Endothelial cell of umbilical vein (primary cell): ENCODE results near the gene HTR6. TPM values are rescaled to one million over a fixed set of nuclear protein-coding genes. Genes with fewer than 3 reads are reported as not detected.

Experiments
- BruUV-seq: library from RNA; stranded (reverse); fragments of 400-500 nt; replicated peaks from 2 replicates; lab custom pipeline; 2021; lab: Mats Ljungman, UMichigan
- CTCF ChIA-PET: fragments of 300-600, 350-600 bp; sonication (Branson Sonifier 250); formaldehyde crosslinking; loops from one replicate; lab custom pipeline; 2021; ENCODE audit warnings: antibody characterized with exemption, inconsistent platforms; lab: Charles Lee
- POLR2A ChIA-PET: fragments of 300-600, 350-600 bp; sonication (Branson Sonifier 250); formaldehyde crosslinking; loops from one replicate; lab custom pipeline; 2021; ENCODE audit warnings: antibody characterized with exemption, inconsistent platforms; lab: Charles Lee
- DNase-seq: peaks from one replicate; pipeline ENCODE4 v3.0.0-alpha.2; 2011; ENCODE audit warnings: low read depth, low spot score
- FAIRE-seq: peaks from 2 replicates; lab custom pipeline; 2011; peaks lifted over from hg19 to GRCh38; lab: Jason Lieb, UNC
- H2AFZ ChIP-seq: 2 replicates; pipeline ENCODE4 v1.6.0; 2012; ENCODE audit warnings: low read depth, low read length, control low read depth, inconsistent platforms
- H3K27ac ChIP-seq: 2 replicates; pipeline ENCODE4 v1.5.1; 2011; ENCODE audit warnings: low read depth, mild to moderate bottlenecking, control low read depth, low read length, moderate library complexity; ENCODE audit not compliant: insufficient read depth
- H3K27me3 ChIP-seq, 2 experiments: 2 replicates each; pipeline versions ENCODE4 v1.6.0 to v1.6.1; 2011; ENCODE audit warnings: low read length in 2 of 2, mixed read lengths in 1 of 2; ENCODE audit not compliant: control insufficient read depth in 2 of 2, insufficient read depth in 2 of 2
- H3K36me3 ChIP-seq, 2 experiments: 2 replicates in 1 of 2; 3 replicates in 1 of 2; pipeline ENCODE4 v1.5.1; 2011; ENCODE audit warnings: low read length in 2 of 2, mild to moderate bottlenecking in 1 of 2, moderate library complexity in 1 of 2; ENCODE audit not compliant: control insufficient read depth in 2 of 2, insufficient read depth in 2 of 2; ENCODE audit errors: extremely low read depth in 1 of 2
- H3K4me1 ChIP-seq: 3 replicates; pipeline ENCODE4 v1.5.1; 2011; ENCODE audit warnings: mild to moderate bottlenecking, low read length; ENCODE audit not compliant: control insufficient read depth, insufficient read depth; ENCODE audit errors: extremely low read depth
- H3K4me2 ChIP-seq: 2 replicates; pipeline ENCODE4 v1.6.1; 2011; ENCODE audit warnings: low read length, control low read depth, mixed read lengths; ENCODE audit not compliant: insufficient read depth
- H3K4me3 ChIP-seq, 3 experiments: fragments of 200-600 bp in 1 of 3; sonication (generic), shearing (Covaris generic) in 1 of 3; replicated peaks in 1 of 3; 2 replicates each; pipeline ENCODE4 v1.5.1; 2011 to 2016; ENCODE audit warnings: control low read depth in 3 of 3, low read length in 3 of 3, mild to moderate bottlenecking in 2 of 3, inconsistent platforms in 1 of 3, low read depth in 1 of 3, moderate library complexity in 1 of 3; ENCODE audit not compliant: insufficient read depth in 1 of 3
- H3K79me2 ChIP-seq: 2 replicates; pipeline ENCODE4 v1.6.0; 2012; ENCODE audit warnings: low read length, inconsistent platforms; ENCODE audit not compliant: control insufficient read depth, insufficient read depth
- H3K9ac ChIP-seq: replicated peaks from 2 replicates; pipeline ENCODE3; 2011; ENCODE audit warnings: low read length, control low read depth; ENCODE audit not compliant: insufficient read depth; ENCODE audit errors: extremely low read depth
- H3K9me1 ChIP-seq: replicated peaks from 3 replicates; pipeline ENCODE4 v1.6.0; 2011; ENCODE audit warnings: mild to moderate bottlenecking, low read length; ENCODE audit not compliant: control insufficient read depth, insufficient read depth; ENCODE audit errors: extremely low read depth
- H3K9me3 ChIP-seq: replicated peaks from 2 replicates; pipeline ENCODE4 v1.5.1; 2012; ENCODE audit warnings: low read length, inconsistent platforms; ENCODE audit not compliant: control insufficient read depth, insufficient read depth
- H4K20me1 ChIP-seq: replicated peaks from 2 replicates; pipeline ENCODE3; 2011; ENCODE audit warnings: mild to moderate bottlenecking, low read length; ENCODE audit not compliant: control insufficient read depth, insufficient read depth; ENCODE audit errors: extremely low read depth
- CTCF ChIP-seq, 2 donors: IDR thresholded peaks; 1 replicate in 1 of 2; 2 replicates in 1 of 2; pipeline ENCODE4 v1.5.1; 2011; ENCODE audit warnings: low read length in 2 of 2, mild to moderate bottlenecking in 2 of 2, moderate library complexity in 2 of 2, control low read depth in 1 of 2, inconsistent platforms in 1 of 2, low read depth in 1 of 2; ENCODE audit not compliant: insufficient read depth in 1 of 2; ENCODE audit errors: extremely low read depth in 1 of 2
- EZH2 ChIP-seq: IDR thresholded peaks from 2 replicates; pipeline ENCODE4 v1.6.1; 2012; ENCODE audit warnings: borderline replicate concordance, low read depth, mild to moderate bottlenecking, moderate library complexity, low read length, inconsistent platforms; ENCODE audit not compliant: severe bottlenecking
- FOS ChIP-seq: IDR thresholded peaks from 2 replicates; pipeline ENCODE4 v1.6.1; 2011; ENCODE audit warnings: mild to moderate bottlenecking, low read length, moderate library complexity, borderline replicate concordance; ENCODE audit not compliant: insufficient read depth
- GATA2 ChIP-seq: IDR thresholded peaks from 2 replicates; pipeline ENCODE4 v1.7.0; 2011; ENCODE audit warnings: low read depth, mild to moderate bottlenecking, moderate library complexity, mixed read lengths, low read length; ENCODE audit not compliant: insufficient read length, insufficient read depth
- JUN ChIP-seq: IDR thresholded peaks from 2 replicates; pipeline ENCODE4 v1.6.1; 2011; ENCODE audit warnings: borderline replicate concordance, low read depth; ENCODE audit not compliant: insufficient read length, insufficient read depth
- MAX ChIP-seq: IDR thresholded peaks from 2 replicates; pipeline ENCODE4 v1.6.1; 2011; ENCODE audit not compliant: insufficient read depth, insufficient read length
- MYC ChIP-seq: IDR thresholded peaks from one replicate; pipeline ENCODE4 v1.6.1; 2011; ENCODE audit warnings: mild to moderate bottlenecking, low read depth, low read length
- POLR2A ChIP-seq: IDR thresholded peaks from 2 replicates; pipeline ENCODE4 v1.6.1; 2012; ENCODE audit warnings: low read depth, mild to moderate bottlenecking, control low read depth, low read length
- POLR2AphosphoS5 ChIP-seq: IDR thresholded peaks from 2 replicates; pipeline ENCODE4 v1.6.1; 2012; ENCODE audit warnings: low read depth, mild to moderate bottlenecking, control low read depth, low read length, moderate library complexity; ENCODE audit not compliant: insufficient read depth
- dilution Hi-C: fragments of 300-500 bp; cut with MboI; formaldehyde crosslinking; loops from one replicate; pipeline ENCODE4 v1.15.0; 2019; ENCODE audit warnings: low sequenced_read_pairs; ENCODE audit not compliant: extremely low pct_ligation_motif_present
- intact Hi-C: fragments of 100-400 bp; cut with micrococcal nuclease; formaldehyde crosslinking; loops from one replicate; pipeline ENCODE4 v1.10.0; 2022
- polyA plus RNA-seq, 4 experiments: library from polyadenylated mRNA; depleted of rRNA in 3 of 4; stranded (reverse) in 3 of 4; unstranded in 1 of 4; fragments of >200 nt; gene quantifications; 2 replicates each; pipeline versions ENCODE4 v1.2.1 to v1.2.3, GENCODE V29; 2011 to 2012; ENCODE audit warnings: missing spikeins in 1 of 4
- total RNA-seq: library from RNA; stranded (reverse); gene quantifications from 2 replicates; pipeline ENCODE4 v1.2.3, GENCODE V29; 2021

HTR6 gene
- total and polyA plus RNA-seq, 2 donors (not counting 3 experiments of a cell fraction or from before 2014, with no cell fraction given): not detected

GRCh38 chr1:19696820-19697219 is 32.1 kb downstream of the HTR6 start:
- Histone ChIP-seq H3K4me1 (no peaks in the 10 kb centered on the region), H3K4me3 (no peak overlapping the region), H2AFZ (no peak overlapping the region), H4K20me1 (no peaks in the 10 kb centered on the region), H3K9me1 (no peaks in the 10 kb centered on the region), H3K27me3 (no peaks in the 10 kb centered on the region), H3K27ac (no peak overlapping the region), H3K4me2 (no peak overlapping the region), H3K36me3 (no peaks in the 10 kb centered on the region), H3K9me3 (no peaks in the 10 kb centered on the region), H3K79me2 (no peaks in the 10 kb centered on the region), H3K9ac (no peak overlapping the region)
- BruUV-seq: no TSS peak
- DNase-seq (no peak), FAIRE-seq (no peak)
- dilution Hi-C loops (no loop called here), intact Hi-C loops (no loop called here)
- POLR2A ChIA-PET: no interaction called here
- CTCF ChIA-PET: interaction anchor here (10.5 kb wide), 1 partner anchor 8 kb away, joined by 53 read pairs; no protein-coding TSS in a partner anchor
- TF ChIP-seq MYC (no peak), GATA2 (no peak), MAX (no peak), CTCF (IDR thresholded peaks at IDR 0.05; ENCODE audit: extremely low read depth in 1 of 2, insufficient read depth in 1 of 2, low read depth in 1 of 2, low read length in 2 of 2) (no peak), POLR2AphosphoS5 (no peak), FOS (no peak), JUN (no peak), POLR2A (no peak), EZH2 (no peak)
